DND-41 (cell line): Measurements from ENCODE around the gene DAB2.

ENCODE experiments used
- ATAC-seq: fragments of 200-7000 bp; cut with Tn5 transposase; 3 replicates; pipeline ENCODE4 v1.9.1; 2021; ENCODE audit warnings: low read depth; ENCODE audit not compliant: insufficient read depth
- DNase-seq: peaks from one replicate; pipeline ENCODE4 v3.0.0-alpha.2; 2020
- H2AFZ ChIP-seq: 2 replicates; pipeline ENCODE4 v1.6.0; 2012; ENCODE audit warnings: low read depth, low read length
- H3K27ac ChIP-seq: 2 replicates; pipeline ENCODE4 v1.5.1; 2012; ENCODE audit warnings: low read length, inconsistent platforms
- H3K27me3 ChIP-seq: fragments of 200-600 bp; sonication (generic); 2 replicates; pipeline ENCODE4 v1.6.0; 2012; ENCODE audit warnings: low read length, mild to moderate bottlenecking, inconsistent platforms; ENCODE audit not compliant: insufficient read depth, poor library complexity
- H3K36me3 ChIP-seq: 2 replicates; pipeline ENCODE4 v1.5.1; 2012; ENCODE audit warnings: low read length, inconsistent platforms; ENCODE audit not compliant: insufficient read depth
- H3K4me1 ChIP-seq: 2 replicates; pipeline ENCODE4 v1.5.1; 2012; ENCODE audit warnings: mild to moderate bottlenecking, low read length; ENCODE audit not compliant: insufficient read depth
- H3K4me2 ChIP-seq: 2 replicates; pipeline ENCODE4 v1.6.0; 2012; ENCODE audit warnings: mild to moderate bottlenecking, moderate library complexity, low read length, inconsistent platforms; ENCODE audit not compliant: insufficient read depth
- H3K4me3 ChIP-seq, 2 experiments: fragments of 200-600 bp in 1 of 2; shearing (Covaris generic) in 1 of 2; 2 replicates each; pipeline ENCODE4 v1.5.1; 2012 to 2016; ENCODE audit warnings: inconsistent platforms in 2 of 2, low read length in 2 of 2, mild to moderate bottlenecking in 2 of 2, low read depth in 1 of 2, moderate library complexity in 1 of 2
- H3K79me2 ChIP-seq: 2 replicates; pipeline ENCODE4 v1.6.0; 2012; ENCODE audit warnings: low read length, inconsistent platforms; ENCODE audit not compliant: insufficient read depth
- H3K9ac ChIP-seq: 2 replicates; pipeline ENCODE4 v1.6.0; 2012; ENCODE audit warnings: low read depth, mild to moderate bottlenecking, inconsistent platforms, low read length, moderate library complexity
- H3K9me3 ChIP-seq: 2 replicates; pipeline ENCODE4 v1.5.1; 2012; ENCODE audit warnings: low read length, moderate library complexity, mild to moderate bottlenecking, inconsistent platforms; ENCODE audit not compliant: insufficient read depth, severe bottlenecking
- H4K20me1 ChIP-seq: 2 replicates; pipeline ENCODE4 v1.6.0; 2012; ENCODE audit warnings: low read length; ENCODE audit not compliant: insufficient read depth
- EZH2 ChIP-seq: IDR thresholded peaks from 3 replicates; pipeline ENCODE4 v1.6.1; 2012; ENCODE audit warnings: borderline replicate concordance, low read depth, mild to moderate bottlenecking, moderate library complexity, low read length, inconsistent platforms; ENCODE audit not compliant: severe bottlenecking
- TF ChIP-seq, protein P1 (sequence below): IDR thresholded peaks from 2 replicates; pipeline ENCODE4 v1.5.1; 2012; ENCODE audit warnings: borderline replicate concordance, low read length, moderate library complexity, mild to moderate bottlenecking; ENCODE audit not compliant: poor library complexity, severe bottlenecking; ENCODE audit errors: extremely low read depth

The DAB2 gene

DNA sequence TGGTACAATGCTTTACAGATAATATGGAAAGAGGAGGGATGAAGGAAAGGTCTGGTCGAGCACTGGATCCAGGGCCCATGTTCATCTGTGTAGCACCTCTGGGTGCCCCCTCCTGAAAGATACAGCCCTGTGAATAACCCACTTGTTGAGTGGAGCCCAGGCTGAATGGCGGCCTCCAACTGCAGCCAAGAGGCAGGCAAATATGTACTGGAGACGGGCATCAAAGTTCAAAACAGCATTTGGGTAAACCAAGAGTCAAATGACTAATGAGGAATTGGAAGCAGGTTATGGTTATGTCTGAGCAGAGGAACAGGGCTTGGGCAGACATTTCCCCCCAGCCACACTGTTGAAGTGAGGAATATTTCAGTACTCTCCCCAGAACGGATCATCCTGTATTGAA is 61.6 kb downstream of the DAB2 start:
- Histone ChIP-seq H3K4me1 (no peaks in the 10 kb centered on the region), H3K27me3 (no peaks in the 10 kb centered on the region), H3K9ac (no peak overlapping the region), H3K4me3 (no peak overlapping the region), H3K79me2 (no peaks in the 10 kb centered on the region), H3K9me3 (no peaks in the 10 kb centered on the region), H3K27ac (no peak overlapping the region), H4K20me1 (no peaks in the 10 kb centered on the region), H3K4me2 (no peak overlapping the region), H3K36me3 (no peaks in the 10 kb centered on the region), H2AFZ (no peak overlapping the region)
- no peak for DNase-seq
- TF ChIP-seq EZH2: no peak
- TF ChIP-seq, protein P1, sequence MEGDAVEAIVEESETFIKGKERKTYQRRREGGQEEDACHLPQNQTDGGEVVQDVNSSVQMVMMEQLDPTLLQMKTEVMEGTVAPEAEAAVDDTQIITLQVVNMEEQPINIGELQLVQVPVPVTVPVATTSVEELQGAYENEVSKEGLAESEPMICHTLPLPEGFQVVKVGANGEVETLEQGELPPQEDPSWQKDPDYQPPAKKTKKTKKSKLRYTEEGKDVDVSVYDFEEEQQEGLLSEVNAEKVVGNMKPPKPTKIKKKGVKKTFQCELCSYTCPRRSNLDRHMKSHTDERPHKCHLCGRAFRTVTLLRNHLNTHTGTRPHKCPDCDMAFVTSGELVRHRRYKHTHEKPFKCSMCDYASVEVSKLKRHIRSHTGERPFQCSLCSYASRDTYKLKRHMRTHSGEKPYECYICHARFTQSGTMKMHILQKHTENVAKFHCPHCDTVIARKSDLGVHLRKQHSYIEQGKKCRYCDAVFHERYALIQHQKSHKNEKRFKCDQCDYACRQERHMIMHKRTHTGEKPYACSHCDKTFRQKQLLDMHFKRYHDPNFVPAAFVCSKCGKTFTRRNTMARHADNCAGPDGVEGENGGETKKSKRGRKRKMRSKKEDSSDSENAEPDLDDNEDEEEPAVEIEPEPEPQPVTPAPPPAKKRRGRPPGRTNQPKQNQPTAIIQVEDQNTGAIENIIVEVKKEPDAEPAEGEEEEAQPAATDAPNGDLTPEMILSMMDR: no peak
- ATAC-seq: no peak

DNA sequence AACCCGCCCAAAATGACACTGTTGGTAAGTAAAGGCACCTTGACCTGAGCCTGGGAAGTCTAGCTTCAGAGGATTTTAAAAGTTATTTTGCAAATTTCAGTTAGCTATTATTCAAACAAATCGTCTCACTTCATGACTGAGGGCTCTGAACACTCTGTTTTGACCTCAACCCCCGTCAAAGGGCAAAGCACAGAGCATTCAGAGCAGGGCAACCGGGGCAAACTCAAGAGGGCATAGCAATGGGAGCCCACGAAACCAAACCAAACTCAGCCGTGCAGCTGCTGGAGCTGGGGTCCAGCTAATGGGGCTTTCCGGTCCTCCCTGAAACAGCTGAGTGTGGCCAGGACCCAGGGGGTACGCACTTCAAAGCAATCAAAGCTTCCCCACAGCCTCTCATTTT is 62.1 kb downstream of the DAB2 start:
- no peaks in the 10 kb centered on the region for H3K4me1 ChIP-seq
- no peak overlapping the region for H2AFZ ChIP-seq
- no peak overlapping the region for H3K27ac ChIP-seq
- no peaks in the 10 kb centered on the region for H4K20me1 ChIP-seq
- no peaks in the 10 kb centered on the region for H3K79me2 ChIP-seq
- no peak overlapping the region for H3K4me3 ChIP-seq
- H3K9ac ChIP-seq: no peak overlapping the region
- H3K9me3 ChIP-seq: no peaks in the 10 kb centered on the region
- H3K27me3 ChIP-seq: no peaks in the 10 kb centered on the region
- no peak for ATAC-seq
- H3K36me3 ChIP-seq: no peaks in the 10 kb centered on the region
- no peak overlapping the region for H3K4me2 ChIP-seq
- DNase-seq: no peak
- TF ChIP-seq EZH2: no peak
- TF ChIP-seq, protein P1: no peak

DNA sequence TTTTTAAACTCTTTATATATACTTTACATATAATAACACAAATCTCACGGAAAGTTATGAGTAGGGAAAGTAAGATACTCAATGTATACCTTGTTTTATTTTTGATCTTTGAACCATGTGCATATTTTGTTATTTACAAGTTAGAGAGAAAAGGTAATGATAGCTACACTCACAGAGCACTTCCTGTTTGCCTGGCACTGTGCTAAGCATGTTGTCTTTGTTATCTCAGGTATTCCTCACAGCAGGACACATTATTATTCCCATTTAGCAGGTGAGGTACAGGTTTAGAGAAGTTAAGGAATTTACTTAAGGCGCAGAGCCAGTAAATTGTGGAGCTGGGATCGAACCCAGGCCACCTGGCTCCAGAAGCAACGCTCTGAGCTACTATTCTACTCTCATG is 63.5 kb downstream of the DAB2 start:
- H3K27ac ChIP-seq: no peak overlapping the region
- TF ChIP-seq, protein P1: no peak
- TF ChIP-seq EZH2: no peak
- no peak for DNase-seq
- H3K4me2 ChIP-seq: no peak overlapping the region
- no peak for ATAC-seq
- no peaks in the 10 kb centered on the region for H4K20me1 ChIP-seq
- H3K9ac ChIP-seq: no peak overlapping the region
- H3K27me3 ChIP-seq: no peaks in the 10 kb centered on the region
- no peak overlapping the region for H3K4me3 ChIP-seq
- H3K9me3 ChIP-seq: no peaks in the 10 kb centered on the region
- H3K79me2 ChIP-seq: no peaks in the 10 kb centered on the region
- no peaks in the 10 kb centered on the region for H3K4me1 ChIP-seq
- no peak overlapping the region for H2AFZ ChIP-seq
- no peaks in the 10 kb centered on the region for H3K36me3 ChIP-seq

DNA sequence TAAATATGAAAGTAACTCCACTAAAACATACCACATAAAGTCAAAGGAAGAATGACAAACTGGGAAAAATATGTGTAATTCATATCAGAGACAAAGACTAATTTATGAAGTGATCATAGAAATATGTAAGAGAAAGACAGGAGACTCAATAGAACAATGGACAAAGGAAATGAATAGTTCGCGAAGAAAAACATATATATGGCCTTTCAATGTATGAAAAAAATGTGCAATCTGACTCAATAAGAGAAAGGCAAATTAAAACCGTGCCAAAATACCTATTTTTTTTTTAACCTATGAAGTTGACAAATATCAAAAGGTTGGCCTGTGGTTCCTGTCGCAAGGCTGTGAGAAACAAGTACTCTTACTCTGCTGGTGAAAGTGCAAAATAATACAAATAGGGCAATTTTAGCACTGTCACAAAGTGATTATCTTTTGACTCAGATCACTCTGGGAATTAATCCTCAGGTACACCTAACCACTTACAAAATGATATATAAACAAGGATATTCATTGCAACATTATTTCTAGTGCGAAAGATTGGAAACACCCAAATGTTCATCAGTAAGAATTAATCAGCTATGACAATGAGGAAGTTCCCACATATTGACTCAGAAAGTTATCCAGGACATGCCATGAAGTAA is 64.2 kb downstream of the DAB2 start:
- Histone ChIP-seq H3K4me2 (no peak overlapping the region), H3K36me3 (no peaks in the 10 kb centered on the region), H3K27ac (no peak overlapping the region), H4K20me1 (no peaks in the 10 kb centered on the region), H3K9ac (no peak overlapping the region), H3K4me1 (no peaks in the 10 kb centered on the region), H3K4me3 (no peak overlapping the region), H3K27me3 (no peaks in the 10 kb centered on the region), H3K79me2 (no peaks in the 10 kb centered on the region), H2AFZ (no peak overlapping the region), H3K9me3 (no peaks in the 10 kb centered on the region)
- no peak for ATAC-seq
- no peak for TF ChIP-seq EZH2
- TF ChIP-seq, protein P1: no peak
- DNase-seq: no peak
